ENCODE measurements around the gene RFFL. TPM values are rescaled to one million over a fixed set of nuclear protein-coding genes. Genes with fewer than 3 reads are reported as not detected.

RFFL gene
- total and polyA plus RNA-seq, 4 donors = 5.8 to 38.1 (median 21.9) TPM

- TF ChIP-seq CTCF (IDR thresholded peaks at IDR 0.05; ENCODE audit: control extremely low read depth, extremely low read depth) = no peak
- WGBS, 2 donors = 93 to 99% methylated on average over 1 of the region's 1 CpG
- no peak overlapping the region for H3K4me3 ChIP-seq
- H3K36me3 ChIP-seq (ENCODE audit: control insufficient read depth in 4 of 4, insufficient read depth in 4 of 4, low read length in 4 of 4) = peaks cover 0 to 1% (median 0%) of the 10 kb centered on the region in 4 donors
- DNase-seq = no peak
- H3K27me3 ChIP-seq (ENCODE audit: control insufficient read depth in 3 of 3, insufficient read depth in 3 of 3, low read length in 2 of 3) = no peaks in the 10 kb centered on the region
- H3K9ac ChIP-seq (ENCODE audit: insufficient read depth in 1 of 2, low read length in 2 of 2) = no peak overlapping the region
- no peak for ATAC-seq (ENCODE audit: insufficient read depth, low FRiP score)
- H3K27ac ChIP-seq (ENCODE audit: low read depth in 1 of 2, low read length in 1 of 2) = no peak overlapping the region
- H3K9me3 ChIP-seq (ENCODE audit: control insufficient read depth in 4 of 4, insufficient read depth in 3 of 4, low read length in 3 of 4) = no peaks in the 10 kb centered on the region
- H3K4me1 ChIP-seq (ENCODE audit: control insufficient read depth in 5 of 5, insufficient read depth in 5 of 5, low read length in 5 of 5) = peaks cover 0 to 7% (median 3%) of the 10 kb centered on the region in 5 donors
Observed at GRCh38 chr17:35079547-35080423, 16.3 kb upstream of the RFFL start.

GRCh38 chr17:35076874-35077273 is 13.4 kb upstream of the RFFL start:
- Histone ChIP-seq H3K4me1 (ENCODE audit: control insufficient read depth in 5 of 5, insufficient read depth in 5 of 5, low read length in 5 of 5) (peaks cover 0 to 11% (median 0%) of the 10 kb centered on the region in 5 donors), H3K9ac (ENCODE audit: insufficient read depth in 1 of 2, low read length in 2 of 2) (no peak overlapping the region), H3K9me3 (ENCODE audit: control insufficient read depth in 4 of 4, insufficient read depth in 3 of 4, low read length in 3 of 4) (no peaks in the 10 kb centered on the region), H3K4me3 (no peak overlapping the region), H3K27ac (ENCODE audit: low read depth in 1 of 2, low read length in 1 of 2) (no peak overlapping the region), H3K27me3 (ENCODE audit: control insufficient read depth in 3 of 3, insufficient read depth in 3 of 3, low read length in 2 of 3) (no peaks in the 10 kb centered on the region), H3K36me3 (ENCODE audit: control insufficient read depth in 4 of 4, insufficient read depth in 4 of 4, low read length in 4 of 4) (no peaks in the 10 kb centered on the region)
- no peak for TF ChIP-seq CTCF (IDR thresholded peaks at IDR 0.05; ENCODE audit: control extremely low read depth, extremely low read depth)
- no peak for ATAC-seq (ENCODE audit: insufficient read depth, low FRiP score)
- no peak for DNase-seq
- 86 to 91% methylated on average over 1 of the region's 1 CpG for WGBS, 2 donors

GRCh38 chr17:35074711-35075707 is 11.5 kb upstream of the RFFL start:
- no peak overlapping the region for H3K4me3 ChIP-seq
- 54 to 59% methylated on average over 2 of the region's 2 CpGs for WGBS, 2 donors
- DNase-seq (no peak), ATAC-seq (ENCODE audit: insufficient read depth, low FRiP score) (no peak)
- H3K9ac ChIP-seq (ENCODE audit: insufficient read depth in 1 of 2, low read length in 2 of 2) = no peak overlapping the region
- H3K36me3 ChIP-seq (ENCODE audit: control insufficient read depth in 4 of 4, insufficient read depth in 4 of 4, low read length in 4 of 4) = peaks cover 0 to 5% (median 1%) of the 10 kb centered on the region in 4 donors
- no peak for TF ChIP-seq CTCF (IDR thresholded peaks at IDR 0.05; ENCODE audit: control extremely low read depth, extremely low read depth)
- no peaks in the 10 kb centered on the region for H3K9me3 ChIP-seq (ENCODE audit: control insufficient read depth in 4 of 4, insufficient read depth in 3 of 4, low read length in 3 of 4)
- H3K4me1 ChIP-seq (ENCODE audit: control insufficient read depth in 5 of 5, insufficient read depth in 5 of 5, low read length in 5 of 5) = peaks cover 0 to 11% (median 0%) of the 10 kb centered on the region in 5 donors
- no peaks in the 10 kb centered on the region for H3K27me3 ChIP-seq (ENCODE audit: control insufficient read depth in 3 of 3, insufficient read depth in 3 of 3, low read length in 2 of 3)
- H3K27ac ChIP-seq (ENCODE audit: low read depth in 1 of 2, low read length in 1 of 2) = no peak overlapping the region
